IMR-90 (cell line): ENCODE data around the gene COL15A1. TPM values are rescaled to one million over a fixed set of nuclear protein-coding genes. Genes with fewer than 3 reads are reported as not detected.
A peak's percentile ranks its signal among the peaks of the same experiment; 100 is the strongest.

Experiments used
- ATAC-seq: fragments of 200-7000 bp; cut with Tn5 transposase; 2 replicates; pipeline ENCODE4 v1.9.1; 2020; ENCODE audit warnings: low read depth, mild to moderate bottlenecking, moderate library complexity
- Bru-seq: library from RNA; stranded (reverse); fragments of 400-500 nt; gene quantifications from one replicate; lab custom pipeline; 2021; lab: Mats Ljungman, UMichigan
- BruChase-seq, 2 experiments: library from RNA; stranded (reverse); fragments of 400-500 nt; gene quantifications; one replicate each; lab custom pipeline; 2021; lab: Mats Ljungman, UMichigan
- BruUV-seq: library from RNA; stranded (reverse); fragments of 400-500 nt; replicated peaks from 2 replicates; lab custom pipeline; 2021; lab: Mats Ljungman, UMichigan
- CTCF ChIA-PET: fragments of 300-600 bp; formaldehyde crosslinking; extraction: SDS; loops from one replicate; lab custom pipeline; 2021; ENCODE audit warnings: antibody characterized with exemption; lab: Yijun Ruan, JAX
- POLR2A ChIA-PET: fragments of 300-600 bp; sonication (Branson Sonifier 250); formaldehyde crosslinking; loops from one replicate; lab custom pipeline; 2022; ENCODE audit warnings: antibody characterized with exemption; ENCODE audit not compliant: unreplicated experiment; lab: Charles Lee
- DNase-seq: peaks from one replicate; pipeline ENCODE4 v3.0.0; 2013
- H2AFZ ChIP-seq: replicated peaks from 2 replicates; pipeline ENCODE3; 2013; ENCODE audit warnings: low read length, mild to moderate bottlenecking; ENCODE audit not compliant: poor library complexity
- H2AK5ac ChIP-seq: 2 replicates; pipeline ENCODE4 v1.6.1; 2013; ENCODE audit warnings: low read depth, low read length, inconsistent platforms
- H2AK9ac ChIP-seq: replicated peaks from 2 replicates; pipeline ENCODE3; 2013; ENCODE audit warnings: mild to moderate bottlenecking, low read depth, low read length, moderate library complexity; ENCODE audit not compliant: poor library complexity
- H2BK120ac ChIP-seq: 2 replicates; pipeline ENCODE4 v1.6.1; 2013; ENCODE audit warnings: low read depth, low read length, inconsistent platforms
- H2BK15ac ChIP-seq: 3 replicates; pipeline ENCODE4 v1.6.1; 2013; ENCODE audit warnings: low read depth, low read length, inconsistent platforms
- H2BK20ac ChIP-seq: 2 replicates; pipeline ENCODE4 v1.6.1; 2013; ENCODE audit warnings: low read depth, mild to moderate bottlenecking, inconsistent platforms, low read length, moderate library complexity
- H2BK5ac ChIP-seq: 2 replicates; pipeline ENCODE4 v1.6.1; 2013; ENCODE audit warnings: mild to moderate bottlenecking, low read depth, low read length, inconsistent platforms; ENCODE audit not compliant: poor library complexity, severe bottlenecking
- H3K14ac ChIP-seq: replicated peaks from 2 replicates; pipeline ENCODE4 v1.6.1; 2013; ENCODE audit warnings: low read depth, low read length, inconsistent platforms
- H3K18ac ChIP-seq: 2 replicates; pipeline ENCODE4 v1.6.1; 2013; ENCODE audit warnings: low read depth, low read length, control low read depth
- H3K23ac ChIP-seq: 2 replicates; pipeline ENCODE4 v1.6.1; 2013; ENCODE audit warnings: low read depth, low read length, inconsistent platforms
- H3K27ac ChIP-seq: 2 replicates; pipeline ENCODE4 v1.5.1; 2013; ENCODE audit warnings: mild to moderate bottlenecking, control low read depth, low read length; ENCODE audit not compliant: insufficient read depth
- H3K27me3 ChIP-seq: 2 replicates; pipeline ENCODE4 v1.6.1; 2013; ENCODE audit warnings: low read length; ENCODE audit not compliant: control insufficient read depth, insufficient read depth
- H3K36me3 ChIP-seq: 2 replicates; pipeline ENCODE4 v1.6.1; 2013; ENCODE audit warnings: low read length, mixed read lengths; ENCODE audit not compliant: control insufficient read depth, insufficient read depth
- H3K4ac ChIP-seq: 2 replicates; pipeline ENCODE4 v1.6.1; 2013; ENCODE audit warnings: low read depth, low read length, inconsistent platforms
- H3K4me1 ChIP-seq: 2 replicates; pipeline ENCODE4 v1.6.1; 2013; ENCODE audit warnings: low read length, mixed read lengths; ENCODE audit not compliant: control insufficient read depth, insufficient read depth
- H3K4me2 ChIP-seq: 2 replicates; pipeline ENCODE4 v1.6.1; 2013; ENCODE audit warnings: low read depth, mild to moderate bottlenecking, control low read depth, low read length, moderate library complexity
- H3K4me3 ChIP-seq: 2 replicates; pipeline ENCODE4 v1.5.1; 2013; ENCODE audit warnings: low read depth, mild to moderate bottlenecking, control low read depth, low read length, moderate library complexity; ENCODE audit not compliant: insufficient read depth
- H3K56ac ChIP-seq: 2 replicates; pipeline ENCODE4 v1.6.1; 2013; ENCODE audit warnings: low read length, inconsistent platforms; ENCODE audit not compliant: insufficient read depth; ENCODE audit errors: extremely low read depth
- H3K79me1 ChIP-seq, 2 experiments: 2 replicates each; pipeline ENCODE4 v1.6.1; 2013; ENCODE audit warnings: low read length in 2 of 2, inconsistent platforms in 1 of 2, low read depth in 1 of 2
- H3K9ac ChIP-seq: 2 replicates; pipeline ENCODE4 v1.6.1; 2013; ENCODE audit warnings: low read depth, low read length, control low read depth
- H3K9me1 ChIP-seq: 2 replicates; pipeline ENCODE4 v1.6.1; 2013; ENCODE audit warnings: low read length, inconsistent platforms; ENCODE audit not compliant: insufficient read depth
- H3K9me3 ChIP-seq: 2 replicates; pipeline ENCODE4 v1.6.1; 2013; ENCODE audit warnings: low read length; ENCODE audit not compliant: control insufficient read depth, insufficient read depth
- H4K20me1 ChIP-seq: 2 replicates; pipeline ENCODE4 v1.6.1; 2013; ENCODE audit warnings: low read length, inconsistent platforms; ENCODE audit not compliant: insufficient read depth
- H4K5ac ChIP-seq: 2 replicates; pipeline ENCODE4 v1.6.1; 2013; ENCODE audit warnings: mild to moderate bottlenecking, low read depth, low read length, control low read depth
- H4K8ac ChIP-seq, 2 experiments: 2 replicates each; pipeline ENCODE4 v1.6.1; 2013; ENCODE audit warnings: low read depth in 2 of 2, low read length in 2 of 2, control low read depth in 1 of 2, inconsistent platforms in 1 of 2
- H4K91ac ChIP-seq: 2 replicates; pipeline ENCODE4 v1.6.1; 2013; ENCODE audit warnings: low read depth, low read length, inconsistent platforms; ENCODE audit not compliant: insufficient read depth
- CEBPB ChIP-seq: IDR thresholded peaks from 2 replicates; pipeline ENCODE4 v1.6.1; 2012; ENCODE audit warnings: low read depth, low read length, improper control_type of control experiment
- CHD1 ChIP-seq: IDR thresholded peaks from 2 replicates; pipeline ENCODE4 v1.6.1; 2012; ENCODE audit warnings: low read depth, low read length, improper control_type of control experiment
- CTCF ChIP-seq: conservative IDR thresholded peaks from 2 replicates; pipeline ENCODE4 v1.5.1; 2012; ENCODE audit warnings: mild to moderate bottlenecking, low read depth, low read length, improper control_type of control experiment
- ELK1 ChIP-seq: fragments of 150-350 bp; IDR thresholded peaks from 2 replicates; pipeline ENCODE4 v1.6.1; 2016; ENCODE audit warnings: low read depth, mild to moderate bottlenecking, low read length, moderate library complexity, borderline replicate concordance
- FOS ChIP-seq: fragments of 150-350 bp; IDR thresholded peaks from 2 replicates; pipeline ENCODE4 v1.6.1; 2016; ENCODE audit warnings: low read depth, low read length
- MAFK ChIP-seq: IDR thresholded peaks from 2 replicates; pipeline ENCODE4 v1.6.1; 2012; ENCODE audit warnings: low read depth, low read length, improper control_type of control experiment
- MAZ ChIP-seq: IDR thresholded peaks from 2 replicates; pipeline ENCODE4 v1.6.1; 2012; ENCODE audit warnings: low read depth, mild to moderate bottlenecking, low read length, improper control_type of control experiment, moderate library complexity, borderline replicate concordance
- MXI1 ChIP-seq: IDR thresholded peaks from 2 replicates; pipeline ENCODE4 v1.6.1; 2012; ENCODE audit warnings: low read depth, mild to moderate bottlenecking, low read length, moderate library complexity, borderline replicate concordance
- NFE2L2 ChIP-seq: fragments of 150-350 bp; IDR thresholded peaks from 2 replicates; pipeline ENCODE4 v1.6.1; 2016; ENCODE audit warnings: low read depth, mild to moderate bottlenecking, low read length
- RAD21 ChIP-seq: IDR thresholded peaks from 2 replicates; pipeline ENCODE4 v1.6.1; 2012; ENCODE audit warnings: low read length, improper control_type of control experiment
- WGBS, 2 experiments: methylation state at CpG; one replicate each; pipeline versions ENCODE4 v1.1.5 to v1.1.7; 2013; ENCODE audit warnings: missing lambda C conversion rate in 2 of 2; ENCODE audit not compliant: insufficient read length in 1 of 2; ENCODE audit errors: extremely low coverage in 2 of 2; 5-methylcytosine and 5-hydroxymethylcytosine counted together
- dilution Hi-C: fragments of 300-500 bp; cut with HindIII; formaldehyde crosslinking; loops from one replicate; pipeline ENCODE4 v1.14.3; 2018; ENCODE audit warnings: low sequenced_read_pairs; ENCODE audit not compliant: unreplicated experiment
- in situ Hi-C: fragments of 300-500 bp; cut with MboI; formaldehyde crosslinking; loops from 3 replicates; pipeline ENCODE4 v1.14.3; 2019; ENCODE audit warnings: low sequenced_read_pairs, inconsistent platforms, mixed read lengths
- intact Hi-C: fragments of 100-400 bp; cut with micrococcal nuclease; formaldehyde crosslinking; loops from 2 replicates; pipeline ENCODE4 v1.10.0; 2022
- long read RNA-seq: library from polyadenylated mRNA; unstranded; transcript quantifications from one replicate; pipeline ENCODE4 v2.0.0, GENCODE V29; 2021; ENCODE audit not compliant: unreplicated experiment
- polyA plus RNA-seq, 3 experiments: library from polyadenylated mRNA; depleted of rRNA; stranded (reverse); fragments of >200 nt; gene quantifications; 2 replicates each; pipeline ENCODE4 v1.2.3, GENCODE V29; 2012; ENCODE audit warnings: low replicate concordance in 1 of 3
- total RNA-seq: library from RNA; depleted of rRNA; stranded (reverse); fragments of >200 nt; gene quantifications from 2 replicates; pipeline ENCODE4 v1.2.3, GENCODE V29; 2012; rRNA removed
- TF ChIP-seq, protein P1 (sequence below): fragments of 150-350 bp; IDR thresholded peaks from 2 replicates; pipeline ENCODE4 v1.6.1; 2017; ENCODE audit warnings: mild to moderate bottlenecking, antibody characterized with exemption, low read length, low read depth

The COL15A1 gene
- 1.9 and 2.2 TPM in 2 replicates for total RNA-seq
- polyA plus RNA-seq (2012; rRNA removed), result 3.1 and 3.7 TPM in 2 replicates
- polyA plus RNA-seq (2012; cell fraction: cytosol; rRNA removed), result 1.9 and 4.0 TPM in 2 replicates
- 4.3 and 4.6 TPM in 2 replicates for polyA plus RNA-seq (2012; cell fraction: nucleus; rRNA removed; ENCODE audit: low replicate concordance)
- Bru-seq, nascent RNA, result percentile 93 among the genes with signal in this experiment
- percentile 93 among the genes with signal in this experiment for BruChase-seq, experiment 1, labeled RNA remaining after a 6-hour chase
- BruChase-seq, experiment 2, labeled RNA remaining after a 2-hour chase, result percentile 87 among the genes with signal in this experiment
- long read RNA-seq, full-length matches to known transcripts, result 198 of 537 reads
- long read RNA-seq, partial matches to known transcripts, result 277 of 537 reads
- long read RNA-seq, other reads (novel, unspliced or antisense), result 62 of 537 reads

DNA sequence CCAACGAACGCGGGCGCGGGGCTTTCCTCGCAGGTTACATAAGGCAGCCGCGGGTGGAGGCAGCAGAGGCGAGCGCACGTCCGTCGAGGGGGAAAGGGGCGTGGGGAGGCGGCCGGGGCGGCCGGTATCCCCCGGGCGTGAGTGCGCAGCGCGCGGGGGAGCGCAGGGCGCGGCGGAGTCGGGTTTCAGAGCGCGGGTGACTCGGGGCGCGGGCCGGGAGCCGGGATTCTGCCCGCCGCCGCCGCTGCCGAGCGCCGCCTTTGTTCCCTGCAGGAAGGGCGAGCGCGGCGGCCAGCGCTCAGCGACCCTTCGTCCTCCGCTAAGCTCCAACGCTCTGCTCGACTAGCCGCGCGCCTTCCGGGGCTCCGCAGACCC is at the start of gene COL15A1:
TSS of gene COL15A1 (plus strand) at position 226 of the 375 bp plus-strand sequence. CDS start 155 bp downstream, outside the sequence.
- Histone ChIP-seq H2AK5ac (peak within 1 kb of the TSS; percentile 83), H3K4me1 (peaks cover 3% of the 10 kb centered on the region; the same call in 1 of the 2 replicates), H2BK5ac (peak within 1 kb of the TSS; percentile 54), H3K4me2 (peak within 1 kb of the TSS; percentile 92), H3K36me3 (peaks cover 11% of the 10 kb centered on the region; the same call in 1 of the 2 replicates), H3K4ac (peak within 1 kb of the TSS; percentile 83), H3K4me3 (peak within 1 kb of the TSS; percentile 99), H4K5ac (peak within 1 kb of the TSS; percentile 86), H3K18ac (peak within 1 kb of the TSS; percentile 92), H3K14ac (peak within 1 kb of the TSS; percentile 69), H4K20me1 (no peaks in the 10 kb centered on the region), H2BK15ac (peak within 1 kb of the TSS; percentile 50; the same call in 2 of the 3 replicates), H3K56ac (peak within 1 kb of the TSS; percentile 51; the same call in 1 of the 2 replicates), H3K9ac (peak within 1 kb of the TSS; percentile 94), H3K27me3 (peaks cover 35% of the 10 kb centered on the region), H2BK20ac (peak within 1 kb of the TSS; percentile 27), H3K23ac (peak within 1 kb of the TSS; percentile 87), H3K9me3 (no peaks in the 10 kb centered on the region), H2AFZ (peak within 1 kb of the TSS; percentile 89), H3K79me1 (peaks cover 6 to 20% of the 10 kb centered on the region in 2 experiments; a peak in 2 of 4 replicates), H2BK120ac (peak within 1 kb of the TSS; percentile 74), H4K91ac (peak within 1 kb of the TSS; percentile 77), H4K8ac (peak within 1 kb of the TSS; percentile 67 to 91; a peak in 2 of 4 replicates), H3K9me1 (peaks cover 5% of the 10 kb centered on the region; the same call in 1 of the 2 replicates), H3K27ac (peak within 1 kb of the TSS; percentile 73), H2AK9ac (peak within 1 kb of the TSS; percentile 80)
- no peak for TF ChIP-seq MAZ
- TF ChIP-seq CEBPB, result no peak
- TF ChIP-seq CHD1, result no peak
- TF ChIP-seq MAFK, result no peak
- TF ChIP-seq MXI1, result no peak
- TF ChIP-seq ELK1, result no peak
- TF ChIP-seq, protein P1, sequence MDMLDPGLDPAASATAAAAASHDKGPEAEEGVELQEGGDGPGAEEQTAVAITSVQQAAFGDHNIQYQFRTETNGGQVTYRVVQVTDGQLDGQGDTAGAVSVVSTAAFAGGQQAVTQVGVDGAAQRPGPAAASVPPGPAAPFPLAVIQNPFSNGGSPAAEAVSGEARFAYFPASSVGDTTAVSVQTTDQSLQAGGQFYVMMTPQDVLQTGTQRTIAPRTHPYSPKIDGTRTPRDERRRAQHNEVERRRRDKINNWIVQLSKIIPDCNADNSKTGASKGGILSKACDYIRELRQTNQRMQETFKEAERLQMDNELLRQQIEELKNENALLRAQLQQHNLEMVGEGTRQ, result no peak
- no peak for TF ChIP-seq FOS
- 0 out of 2 replicates have a peak, but pooled peaks have one; percentile 10 for TF ChIP-seq CTCF
- TF ChIP-seq NFE2L2, result no peak
- peak; percentile 9; the same call in 1 of the 2 replicates for TF ChIP-seq RAD21
- ChIA-PET CTCF (interaction anchor here (1.0 kb wide), 1 partner anchor 13 kb away, joined by 5 read pairs; no protein-coding TSS in a partner anchor), POLR2A (no interaction called here)
- intact Hi-C loops (loop anchor here (1.0 kb wide), 1 partner anchor 82 kb away; no protein-coding TSS in a partner anchor), dilution Hi-C loops (no loop called here), in situ Hi-C loops (no loop called here)
- BruUV-seq, result no TSS peak
- ATAC-seq (peak; percentile 81), DNase-seq (no peak)
- WGBS, 2 experiments, result 1% methylated on average over 44 of the region's 58 CpGs; no CpG with 5 or more reads in 1 of the 2 experiments
